ENCODE data around the gene SPTBN2. TPM values are rescaled to one million over a fixed set of nuclear protein-coding genes. Genes with fewer than 3 reads are reported as not detected.

Gene SPTBN2
- total and polyA plus RNA-seq, 2 of the 8 experiments (the other 6 are each of a cell fraction or from before 2014, with no cell fraction given): 19.1 to 69.0 TPM

GRCh38 chr11:66694732-66695207, 34.2 kb downstream of the SPTBN2 start:
- Histone ChIP-seq H3K27me3 (replicated peaks in 1 of 4; ENCODE audit: control insufficient read depth in 3 of 4, extremely low read depth in 1 of 4, insufficient read depth in 3 of 4, low read length in 3 of 4) (no peaks in the 10 kb centered on the region), H3K18ac (ENCODE audit: extremely low read depth, low read length) (no peak overlapping the region), H3K79me1 (ENCODE audit: low read depth, low read length) (no peaks in the 10 kb centered on the region), H2AFZ (ENCODE audit: low read length) (no peak overlapping the region), H2BK20ac (ENCODE audit: low read length) (no peak overlapping the region), H3K9me3 (ENCODE audit: insufficient read depth in 2 of 2, low read depth in 1 of 2, low read length in 1 of 2) (no peaks in the 10 kb centered on the region), H3K23ac (ENCODE audit: insufficient read length) (no peak overlapping the region), H4K20me1 (replicated peaks in 1 of 2; ENCODE audit: control insufficient read depth in 1 of 2, insufficient read depth in 2 of 2, low read length in 2 of 2) (peaks cover 0 to 4% of the 10 kb centered on the region in 2 experiments), H2BK12ac (ENCODE audit: low read depth, low read length) (no peak overlapping the region), H3K79me2 (ENCODE audit: control insufficient read depth in 1 of 2, insufficient read depth in 2 of 2, low read length in 2 of 2) (no peaks in the 10 kb centered on the region), H3K4me1 (replicated peaks in 1 of 4; ENCODE audit: control insufficient read depth in 3 of 4, insufficient read depth in 4 of 4, low read length in 3 of 4) (peaks cover 0 to 3% (median 1%) of the 10 kb centered on the region in 4 experiments; a peak in 2 of 7 replicates), H2BK5ac (ENCODE audit: low read depth, low read length) (no peak overlapping the region), H3K36me3 (ENCODE audit: control insufficient read depth in 2 of 4, insufficient read depth in 4 of 4, low read length in 3 of 4) (peaks cover 34 to 66% (median 58%) of the 10 kb centered on the region in 4 experiments), H2AK5ac (ENCODE audit: low read depth, low read length) (no peak overlapping the region), H2BK15ac (ENCODE audit: low read length) (no peak overlapping the region), H4K91ac (replicated peaks; ENCODE audit: insufficient read length, low read length) (no peak overlapping the region), H2BK120ac (replicated peaks; ENCODE audit: low read depth, low read length) (no peak overlapping the region), H4K5ac (ENCODE audit: insufficient read length, low read depth, low read length) (no peak overlapping the region), H3K14ac (ENCODE audit: insufficient read length) (no peak overlapping the region), H3K23me2 (ENCODE audit: low read depth, low read length) (no peaks in the 10 kb centered on the region), H4K8ac (ENCODE audit: extremely low read depth, insufficient read depth, low read length) (no peak overlapping the region), H3K56ac (replicated peaks; ENCODE audit: insufficient read length, low read depth, low read length) (no peak overlapping the region), H3K4me2 (ENCODE audit: insufficient read depth in 1 of 2, low read depth in 2 of 2, low read length in 2 of 2) (no peak overlapping the region), H3K4ac (replicated peaks; ENCODE audit: insufficient read length, low read depth, low read length) (no peak overlapping the region), H3K27ac (ENCODE audit: low read depth, low read length) (0 out of 2 replicates have a peak overlapping the region, but pooled peaks have one; percentile 30), H3K9ac (replicated peaks in 1 of 4; ENCODE audit: extremely low read depth in 1 of 4, low read depth in 3 of 4, low read length in 3 of 4) (no peak overlapping the region), H3K4me3 (ENCODE audit: extremely low read depth in 1 of 4, insufficient read depth in 2 of 4, low read depth in 3 of 4, low read length in 4 of 4) (no peak overlapping the region)
- DNase-seq (ENCODE audit: low read depth in 1 of 2, low spot score in 2 of 2): peak; percentile 87 to 95
- 53% methylated on average over 6 of the region's 6 CpGs; no CpG with 5 or more reads in 1 of the 2 experiments for WGBS, 2 experiments (ENCODE audit: extremely low coverage in 1 of 2, insufficient coverage in 1 of 2, insufficient read length in 1 of 2, insufficient replicate concordance in 2 of 2, low coverage in 1 of 2, low lambda C conversion rate in 2 of 2, missing lambda C conversion rate in 1 of 2)
- ChIA-PET CTCF (ENCODE audit: partially characterized antibody) (interaction anchor here (0.7 to 7.5 kb wide), 19 partner anchors 9 to 287 kb away, joined by 3 to 90 read pairs (median 4); partner anchors contain the start of gene RBM4B), POLR2A (ENCODE audit: partially characterized antibody) (interaction anchor here (1.0 to 1.7 kb wide), 2 partner anchors 17 to 78 kb away, joined by 4 read pairs; partner anchors contain the start of genes RBM14 and RBM4B)
- FAIRE-seq: peak; percentile 94
- TF ChIP-seq POLR2AphosphoS5 (IDR thresholded peaks at IDR 0.05; ENCODE audit: low read depth, low read length) (no peak), RXRA (IDR thresholded peaks at IDR 0.05; ENCODE audit: insufficient read depth, low read depth, low read length) (0 out of 2 replicates have a peak, but pooled peaks have one; percentile 16), TAF7 (optimal IDR thresholded peaks at IDR 0.05; ENCODE audit: borderline replicate concordance, low read depth, low read length) (peak; percentile 27), CBX8 (IDR thresholded peaks at IDR 0.05; ENCODE audit: borderline replicate concordance, low read depth, low read length) (no peak), YY1 (IDR thresholded peaks at IDR 0.05; ENCODE audit: low read depth, low read length) (0 out of 2 replicates have a peak, but pooled peaks have one; percentile 52), JUND (IDR thresholded peaks at IDR 0.05; ENCODE audit: low read length) (no peak), SP4 (IDR thresholded peaks at IDR 0.05; ENCODE audit: low read length) (no peak; the same call in 1 of the 2 replicates), TCF12 (IDR thresholded peaks at IDR 0.05; ENCODE audit: low read depth, low read length) (peak; percentile 81; the same call in 1 of the 2 replicates), BACH1 (IDR thresholded peaks at IDR 0.05; ENCODE audit: low read length) (peak; percentile 86; the same call in 1 of the 2 replicates), SAP30 (IDR thresholded peaks at IDR 0.05; ENCODE audit: insufficient read depth, insufficient replicate concordance, low read length) (no peak), SIN3A (conservative IDR thresholded peaks at IDR 0.05 in 1 of 2, IDR thresholded peaks at IDR 0.05 in 1 of 2; ENCODE audit: low read depth in 1 of 2, low read length in 2 of 2) (0 out of 4 replicates have a peak, but pooled peaks of 1 of the 2 experiments have one; percentile 25), CREB1 (IDR thresholded peaks at IDR 0.05) (peak; percentile 39), HDAC2 (IDR thresholded peaks at IDR 0.05; ENCODE audit: borderline replicate concordance in 1 of 2, low read depth in 2 of 2, low read length in 2 of 2) (peak in 1 of 2 experiments; percentile 96; a peak in 1 of 4 replicates)

Measured in H1 (cell line).